CD8-positive, alpha-beta memory T cell (primary cell): ENCODE data around the gene LAMA3. TPM values are rescaled to one million over a fixed set of nuclear protein-coding genes. Genes with fewer than 3 reads are reported as not detected.
A peak's percentile ranks its signal among the peaks of the same experiment; 100 is the strongest.

Experiments used
- CTCF ChIA-PET: fragments of 350-600 bp; sonication (Branson Sonifier 250); formaldehyde crosslinking; loops from one replicate; lab custom pipeline; 2021; ENCODE audit warnings: antibody characterized with exemption; lab: Charles Lee
- POLR2A ChIA-PET: fragments of 350-600 bp; sonication (Branson Sonifier 250); formaldehyde crosslinking; loops from one replicate; lab custom pipeline; 2021; ENCODE audit warnings: antibody characterized with exemption; lab: Charles Lee
- DNase-seq, 5 donors: peaks; one replicate each; pipeline versions ENCODE4 v3.0.0 to v3.0.0-alpha.2; 2020 to 2022; ENCODE audit warnings: mixed read lengths in 1 of 5
- H3K27ac ChIP-seq: one replicate; pipeline ENCODE4 v1.7.0; 2013; ENCODE audit warnings: low read depth, mild to moderate bottlenecking, low read length, moderate library complexity
- H3K27me3 ChIP-seq: 2 replicates; pipeline ENCODE4 v1.7.0; 2013; ENCODE audit warnings: low read length, mild to moderate bottlenecking; ENCODE audit not compliant: insufficient read depth, poor library complexity, severe bottlenecking
- H3K36me3 ChIP-seq: 2 replicates; pipeline ENCODE4 v1.7.0; 2013; ENCODE audit warnings: mild to moderate bottlenecking, low read length, moderate library complexity; ENCODE audit not compliant: insufficient read depth
- H3K4me1 ChIP-seq: 2 replicates; pipeline ENCODE4 v1.7.0; 2013; ENCODE audit warnings: mild to moderate bottlenecking, low read length, moderate library complexity; ENCODE audit not compliant: insufficient read depth
- H3K4me3 ChIP-seq: 2 replicates; pipeline ENCODE4 v1.7.0; 2013; ENCODE audit warnings: mild to moderate bottlenecking, low read length
- H3K9me3 ChIP-seq: 2 replicates; pipeline ENCODE4 v1.7.0; 2013; ENCODE audit warnings: mild to moderate bottlenecking, low read length
- H3K27ac Mint-ChIP-seq, 8 donors: one replicate each; pipeline ENCODE4 v1.8.0; 2020 to 2021; ENCODE audit warnings: mixed read lengths in 8 of 8, mild to moderate bottlenecking in 6 of 8, inconsistent platforms in 3 of 8, moderate library complexity in 3 of 8
- H3K27me3 Mint-ChIP-seq, 2 donors: one replicate each; pipeline ENCODE4 v1.8.0; 2020 to 2021; ENCODE audit warnings: mixed read lengths in 2 of 2, mild to moderate bottlenecking in 1 of 2, moderate library complexity in 1 of 2
- H3K36me3 Mint-ChIP-seq, 3 donors: one replicate each; pipeline ENCODE4 v1.8.0; 2020 to 2021; ENCODE audit warnings: mixed read lengths in 3 of 3, inconsistent platforms in 1 of 3, mild to moderate bottlenecking in 1 of 3
- H3K4me1 Mint-ChIP-seq, 3 donors: one replicate each; pipeline ENCODE4 v1.8.0; 2020 to 2021; ENCODE audit warnings: mixed read lengths in 3 of 3, inconsistent platforms in 1 of 3, mild to moderate bottlenecking in 1 of 3
- H3K4me3 Mint-ChIP-seq, 7 donors: one replicate each; pipeline ENCODE4 v1.8.0; 2020 to 2021; ENCODE audit warnings: mixed read lengths in 7 of 7, mild to moderate bottlenecking in 6 of 7, moderate library complexity in 4 of 7, inconsistent platforms in 2 of 7
- H3K9me3 Mint-ChIP-seq, 5 donors: one replicate each; pipeline ENCODE4 v1.8.0; 2020 to 2022; ENCODE audit warnings: mixed read lengths in 5 of 5, mild to moderate bottlenecking in 3 of 5, moderate library complexity in 2 of 5, inconsistent platforms in 1 of 5
- polyA plus RNA-seq: library from polyadenylated mRNA; unstranded; fragments of 300-500 nt; fragmentation: Illumina TruSeq; gene quantifications from one replicate; pipeline ENCODE4 v1.2.3, GENCODE V29; 2021
- total RNA-seq, 2 experiments: library from RNA; stranded (reverse); gene quantifications; one replicate each; pipeline ENCODE4 v1.2.3, GENCODE V29; 2021

LAMA3 gene
- total and polyA plus RNA-seq, 3 experiments from 2014 or later = 0.47 TPM; not detected in 2

DNA sequence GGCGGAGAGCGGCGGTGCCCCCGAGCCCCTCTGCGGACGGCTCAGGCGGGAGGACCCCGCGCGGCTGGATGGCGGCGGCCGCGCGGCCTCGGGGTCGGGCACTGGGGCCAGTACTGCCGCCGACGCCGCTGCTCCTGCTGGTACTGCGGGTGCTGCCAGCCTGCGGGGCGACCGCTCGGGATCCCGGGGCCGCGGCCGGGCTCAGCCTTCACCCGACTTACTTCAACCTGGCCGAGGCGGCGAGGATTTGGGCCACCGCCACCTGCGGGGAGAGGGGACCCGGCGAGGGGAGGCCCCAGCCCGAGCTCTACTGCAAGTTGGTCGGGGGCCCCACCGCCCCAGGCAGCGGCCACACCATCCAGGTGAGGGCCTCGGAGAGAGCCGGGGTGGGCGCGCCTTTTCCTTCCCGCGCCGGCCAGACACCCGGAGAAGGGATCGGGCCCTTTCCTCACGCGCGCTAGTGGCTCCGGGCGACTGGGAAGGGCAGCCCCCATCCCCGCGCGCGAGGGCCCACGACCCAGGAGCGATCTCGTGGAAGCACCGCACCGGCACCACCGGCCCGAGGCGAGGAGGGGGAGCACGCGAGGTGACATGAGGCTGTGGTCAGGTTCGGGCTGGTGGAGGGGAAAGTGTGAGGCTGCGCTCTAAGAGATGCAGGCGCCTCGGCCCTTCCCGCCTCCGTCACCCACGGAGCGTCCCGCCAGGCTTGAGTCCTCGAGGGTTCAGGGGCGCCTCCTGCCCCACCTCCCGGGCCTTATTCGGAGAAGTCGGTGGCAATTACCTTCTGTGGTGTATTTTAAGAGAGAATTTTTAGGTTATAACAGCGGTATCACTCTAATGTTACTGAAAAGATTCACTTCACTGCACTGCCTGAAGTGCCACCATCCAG, 607 bp downstream of the LAMA3 start:
- H3K4me3 Mint-ChIP-seq = peak overlapping the region; percentile 34 to 87 (median 67)
- ChIA-PET CTCF (interaction anchor here (0.8 kb wide), 1 partner anchor 13 kb away, joined by 3 read pairs; no protein-coding TSS in a partner anchor), POLR2A (no interaction called here)
- Histone ChIP-seq H3K9me3 (no peaks in the 10 kb centered on the region), H3K27ac (no peak overlapping the region), H3K27me3 (peaks cover 22% of the 10 kb centered on the region), H3K36me3 (no peaks in the 10 kb centered on the region), H3K4me1 (peaks cover 6% of the 10 kb centered on the region), H3K4me3 (no peak overlapping the region)
- peak overlapping the region in 1 of 8 donors; percentile 39 for H3K27ac Mint-ChIP-seq
- peaks cover 29 to 50% of the 10 kb centered on the region in 2 donors for H3K27me3 Mint-ChIP-seq
- peak in 1 of 5 donors; percentile 9 for DNase-seq
- no peaks in the 10 kb centered on the region for H3K36me3 Mint-ChIP-seq
- H3K9me3 Mint-ChIP-seq = no peaks in the 10 kb centered on the region
- peaks cover 7 to 13% (median 10%) of the 10 kb centered on the region in 3 donors for H3K4me1 Mint-ChIP-seq

DNA sequence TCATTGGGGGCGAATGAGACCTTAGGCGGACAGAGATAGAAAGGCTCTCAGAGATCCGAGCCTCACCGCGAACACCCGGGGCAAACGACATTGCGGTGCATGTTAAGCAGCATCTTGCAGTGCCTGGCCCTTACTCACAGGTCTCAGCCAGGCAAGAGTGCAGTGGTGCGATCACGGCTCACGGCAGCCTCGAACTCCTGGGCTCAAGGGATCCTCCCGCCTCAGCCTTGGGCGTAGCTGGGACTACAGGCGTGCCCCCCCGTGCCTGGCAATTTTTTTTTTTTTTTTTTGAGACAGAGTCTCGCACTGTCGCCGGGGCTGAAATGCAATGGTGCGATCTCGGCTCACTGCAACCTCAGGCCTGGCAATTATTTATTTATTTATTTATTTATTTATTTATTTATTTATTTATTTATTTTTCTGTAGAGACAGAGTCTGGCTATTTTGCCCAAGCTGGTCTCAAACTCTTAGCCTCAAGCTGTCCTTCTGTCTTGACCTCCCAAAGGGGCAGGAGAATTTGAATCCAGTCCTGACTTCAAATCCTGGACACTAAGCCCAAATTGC, 1.3 kb downstream of the LAMA3 start:
- Histone ChIP-seq H3K4me1 (peaks cover 6% of the 10 kb centered on the region), H3K9me3 (no peaks in the 10 kb centered on the region), H3K27me3 (peaks cover 22% of the 10 kb centered on the region), H3K4me3 (no peak overlapping the region), H3K36me3 (no peaks in the 10 kb centered on the region), H3K27ac (no peak overlapping the region)
- POLR2A ChIA-PET = no interaction called here
- no peak for DNase-seq
- Mint-ChIP-seq H3K4me3 (peak overlapping the region; percentile 34 to 87 (median 67)), H3K4me1 (peaks cover 7 to 13% (median 10%) of the 10 kb centered on the region in 3 donors), H3K27ac (peak overlapping the region in 1 of 8 donors; percentile 39), H3K27me3 (peaks cover 29 to 50% of the 10 kb centered on the region in 2 donors), H3K36me3 (no peaks in the 10 kb centered on the region), H3K9me3 (no peaks in the 10 kb centered on the region)
- CTCF ChIA-PET = interaction anchor here (1.4 kb wide), 1 partner anchor 14 kb away, joined by 3 read pairs; no protein-coding TSS in a partner anchor

DNA sequence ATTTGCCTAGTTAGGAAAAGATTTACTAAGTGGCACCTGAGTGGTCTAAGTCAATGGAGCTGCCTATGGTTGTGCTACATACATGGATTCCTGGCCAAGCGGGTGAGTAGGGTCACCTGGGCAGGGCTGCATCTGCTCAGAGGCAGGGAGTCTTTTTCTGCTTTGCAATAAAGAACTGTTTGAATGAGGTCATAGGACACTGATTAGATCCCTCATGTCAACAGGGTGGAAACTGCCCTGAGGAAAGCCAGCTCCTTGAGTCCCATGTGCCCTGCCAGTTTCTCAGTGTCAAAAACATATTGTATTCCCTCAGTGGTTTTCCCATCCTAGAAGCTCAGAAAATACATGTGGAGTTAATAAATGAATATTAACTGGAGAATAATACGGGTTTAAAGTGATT, 4.6 kb downstream of the LAMA3 start:
- no peak overlapping the region for H3K27ac Mint-ChIP-seq
- CTCF ChIA-PET = no interaction called here
- no peaks in the 10 kb centered on the region for H3K36me3 Mint-ChIP-seq
- no peaks in the 10 kb centered on the region for H3K9me3 Mint-ChIP-seq
- no peak overlapping the region for H3K4me3 Mint-ChIP-seq
- Histone ChIP-seq H3K27me3 (peaks cover 7% of the 10 kb centered on the region), H3K4me3 (no peak overlapping the region), H3K36me3 (no peaks in the 10 kb centered on the region), H3K9me3 (no peaks in the 10 kb centered on the region), H3K27ac (no peak overlapping the region), H3K4me1 (peaks cover 3% of the 10 kb centered on the region)
- peaks cover 26 to 28% of the 10 kb centered on the region in 2 donors for H3K27me3 Mint-ChIP-seq
- POLR2A ChIA-PET = no interaction called here
- DNase-seq = no peak
- peaks cover 6 to 10% (median 7%) of the 10 kb centered on the region in 3 donors for H3K4me1 Mint-ChIP-seq

DNA sequence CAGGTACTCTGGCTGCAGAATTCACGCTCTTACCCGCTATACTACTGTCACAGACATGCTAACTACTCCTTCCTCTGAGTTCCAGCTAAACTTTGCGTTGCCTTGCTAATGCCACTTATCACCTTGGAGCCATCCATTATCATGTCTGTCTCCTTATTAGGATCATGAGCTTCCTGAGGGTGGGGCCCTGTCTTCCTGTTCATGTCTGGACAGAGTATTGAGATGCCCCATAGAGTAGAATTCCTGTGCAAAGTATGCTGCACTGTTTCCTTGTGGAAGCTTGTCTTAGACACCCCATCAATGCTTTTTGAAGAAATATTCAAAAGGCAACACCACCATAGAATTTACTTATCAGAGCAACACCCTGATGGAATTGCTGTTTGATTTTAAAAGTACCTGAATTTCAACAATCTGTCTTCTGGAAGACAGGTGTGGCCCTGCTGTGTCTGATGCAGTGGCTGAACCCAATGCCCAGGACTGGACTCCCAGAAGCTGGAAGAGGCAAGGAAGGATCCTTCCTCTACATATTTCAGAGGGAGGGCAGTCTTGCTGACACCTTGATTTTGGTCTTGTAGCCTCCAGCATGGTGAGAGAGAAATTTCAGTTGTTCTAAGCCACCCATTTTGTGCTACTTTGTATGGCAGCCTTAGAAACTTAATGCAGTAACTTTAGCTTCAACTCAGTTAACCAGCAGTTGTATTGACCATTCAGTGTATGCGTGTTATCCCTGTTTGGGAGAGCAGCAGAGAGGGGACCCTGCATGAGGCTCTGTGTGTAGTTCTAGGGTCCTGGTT, 5.6 kb downstream of the LAMA3 start:
- CTCF ChIA-PET = no interaction called here
- Histone ChIP-seq H3K27me3 (peaks cover 5% of the 10 kb centered on the region), H3K27ac (no peak overlapping the region), H3K4me1 (no peaks in the 10 kb centered on the region), H3K4me3 (no peak overlapping the region), H3K36me3 (no peaks in the 10 kb centered on the region), H3K9me3 (no peaks in the 10 kb centered on the region)
- Mint-ChIP-seq H3K4me1 (peaks cover 3 to 6% (median 5%) of the 10 kb centered on the region in 3 donors), H3K27me3 (peaks cover 21 to 32% of the 10 kb centered on the region in 2 donors), H3K27ac (no peak overlapping the region), H3K36me3 (no peaks in the 10 kb centered on the region), H3K9me3 (no peaks in the 10 kb centered on the region), H3K4me3 (no peak overlapping the region)
- POLR2A ChIA-PET = no interaction called here
- no peak for DNase-seq

DNA sequence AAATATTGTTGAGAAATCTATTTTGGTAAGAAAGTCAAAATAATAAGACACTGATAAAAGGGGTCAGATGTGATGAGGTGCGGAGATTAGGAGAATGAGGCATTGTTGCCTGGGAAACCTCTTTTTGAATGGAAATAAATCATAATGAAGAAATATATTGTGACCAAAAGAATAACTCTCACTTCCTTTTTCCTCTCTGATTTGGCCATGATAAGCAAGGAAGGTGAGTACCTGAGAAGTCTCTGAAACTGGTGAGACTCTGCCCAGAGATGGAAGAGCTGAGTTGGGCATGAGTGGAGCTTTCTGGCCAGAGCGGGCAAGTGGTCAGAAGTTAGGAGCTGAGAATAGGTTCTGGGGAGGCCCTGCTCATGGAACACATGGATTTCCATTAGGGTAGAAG, 11.8 kb downstream of the LAMA3 start:
- no peak overlapping the region for H3K27ac Mint-ChIP-seq
- no peaks in the 10 kb centered on the region for H3K4me1 Mint-ChIP-seq
- no peak overlapping the region for H3K4me3 ChIP-seq
- no peaks in the 10 kb centered on the region for H3K9me3 ChIP-seq
- no peak overlapping the region for H3K27ac ChIP-seq
- POLR2A ChIA-PET = no interaction called here
- H3K4me1 ChIP-seq = no peaks in the 10 kb centered on the region
- H3K4me3 Mint-ChIP-seq = no peak overlapping the region
- no peaks in the 10 kb centered on the region for H3K9me3 Mint-ChIP-seq
- CTCF ChIA-PET = no interaction called here
- H3K27me3 Mint-ChIP-seq = peaks cover 9 to 52% of the 10 kb centered on the region in 2 donors
- H3K36me3 ChIP-seq = no peaks in the 10 kb centered on the region
- H3K27me3 ChIP-seq = peaks cover 5% of the 10 kb centered on the region
- DNase-seq = no peak
- no peaks in the 10 kb centered on the region for H3K36me3 Mint-ChIP-seq

DNA sequence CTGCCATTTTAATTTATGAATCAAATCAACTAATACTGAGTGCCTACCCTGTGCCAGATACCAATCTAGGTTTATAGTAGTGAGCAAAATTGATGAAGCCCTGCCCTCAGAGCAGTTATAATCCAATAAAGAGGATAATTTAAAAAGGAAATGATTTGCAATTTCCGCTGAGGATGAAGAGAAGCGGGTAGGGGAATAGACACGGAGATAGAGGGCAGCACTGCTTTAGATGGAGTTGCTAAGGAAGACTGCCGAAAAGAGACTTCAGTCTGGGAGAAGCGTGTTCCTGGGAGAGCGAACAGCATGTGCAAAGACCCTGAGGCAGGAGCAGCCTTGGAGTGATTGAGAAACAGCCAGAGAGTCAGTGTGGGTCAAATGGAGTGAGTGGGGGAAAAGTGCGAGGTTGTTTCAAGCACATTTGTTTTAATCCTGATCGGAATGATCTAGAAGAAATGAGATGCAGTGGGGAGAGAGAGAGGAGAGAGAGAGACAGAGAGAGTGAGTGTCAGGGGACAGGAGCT, 12.4 kb downstream of the LAMA3 start:
- Mint-ChIP-seq H3K36me3 (no peaks in the 10 kb centered on the region), H3K4me1 (no peaks in the 10 kb centered on the region), H3K27me3 (peaks cover 9 to 52% of the 10 kb centered on the region in 2 donors), H3K9me3 (peaks cover 0 to 2% (median 0%) of the 10 kb centered on the region in 5 donors), H3K27ac (no peak overlapping the region), H3K4me3 (no peak overlapping the region)
- ChIA-PET CTCF (interaction anchor here (1.2 to 1.6 kb wide), 2 partner anchors 24 to 201 kb away, joined by 4 to 5 read pairs; no protein-coding TSS in a partner anchor), POLR2A (no interaction called here)
- Histone ChIP-seq H3K9me3 (no peaks in the 10 kb centered on the region), H3K27me3 (peaks cover 5% of the 10 kb centered on the region), H3K4me3 (no peak overlapping the region), H3K4me1 (no peaks in the 10 kb centered on the region), H3K27ac (no peak overlapping the region), H3K36me3 (no peaks in the 10 kb centered on the region)
- no peak for DNase-seq

DNA sequence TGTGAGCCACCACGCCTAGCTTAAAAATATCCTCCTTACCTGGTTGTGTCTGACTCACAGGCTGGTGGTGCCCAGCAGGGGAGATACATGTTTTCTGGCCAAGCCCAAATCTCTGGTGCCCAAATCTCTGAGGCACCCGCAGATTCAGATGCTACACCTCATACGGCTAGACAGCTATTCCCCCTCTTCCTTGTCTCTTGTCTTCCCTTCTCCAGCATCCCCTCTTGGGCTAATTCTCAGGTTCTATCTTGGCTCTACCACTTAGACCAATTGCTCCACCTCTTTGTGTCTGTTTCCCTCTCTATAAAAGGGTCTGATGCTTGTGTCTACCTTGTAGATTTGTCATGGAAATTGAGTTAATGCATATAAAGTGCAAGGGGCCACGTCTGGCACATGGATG, 13.4 kb downstream of the LAMA3 start:
- H3K36me3 ChIP-seq = no peaks in the 10 kb centered on the region
- Mint-ChIP-seq H3K36me3 (peaks cover 0 to 4% (median 0%) of the 10 kb centered on the region in 3 donors), H3K27me3 (peaks cover 9 to 56% of the 10 kb centered on the region in 2 donors), H3K4me3 (no peak overlapping the region), H3K4me1 (no peaks in the 10 kb centered on the region), H3K9me3 (peaks cover 2 to 6% (median 4%) of the 10 kb centered on the region in 5 donors), H3K27ac (peak overlapping the region in 1 of 8 donors; percentile 34)
- H3K27me3 ChIP-seq = peaks cover 5% of the 10 kb centered on the region
- POLR2A ChIA-PET = no interaction called here
- H3K4me1 ChIP-seq = no peaks in the 10 kb centered on the region
- H3K27ac ChIP-seq = no peak overlapping the region
- CTCF ChIA-PET = interaction anchor here (1.0 to 2.0 kb wide), 10 partner anchors 13 to 202 kb away, joined by 3 to 9 read pairs (median 4); partner anchors contain the start of gene LAMA3
- H3K9me3 ChIP-seq = no peaks in the 10 kb centered on the region
- no peak overlapping the region for H3K4me3 ChIP-seq
- no peak for DNase-seq
